H9 (cell line): ENCODE data around the gene TBL2. TPM values are rescaled to one million over a fixed set of nuclear protein-coding genes. Genes with fewer than 3 reads are reported as not detected.

ENCODE experiments used
- DNase-seq: peaks from one replicate; pipeline ENCODE4 v3.0.0-alpha.2; 2017
- H2AFZ ChIP-seq: one replicate; pipeline ENCODE4 v1.6.1; 2013; ENCODE audit warnings: mild to moderate bottlenecking, low read length, control low read depth, moderate library complexity
- H2AK5ac ChIP-seq: 2 replicates; pipeline ENCODE4 v1.6.1; 2013; ENCODE audit warnings: low read length, control low read depth, mixed read lengths; ENCODE audit not compliant: insufficient read length
- H2BK120ac ChIP-seq: one replicate; pipeline ENCODE4 v1.6.1; 2013; ENCODE audit warnings: low read depth, mild to moderate bottlenecking, low read length, control low read depth, inconsistent platforms; ENCODE audit not compliant: poor library complexity, severe bottlenecking
- H2BK12ac ChIP-seq: 2 replicates; pipeline ENCODE4 v1.6.1; 2013; ENCODE audit warnings: low read length, control low read depth, mixed read lengths, low read depth; ENCODE audit not compliant: insufficient read length
- H2BK15ac ChIP-seq: 2 replicates; pipeline ENCODE4 v1.6.1; 2013; ENCODE audit warnings: low read depth, low read length, control low read depth
- H2BK20ac ChIP-seq: one replicate; pipeline ENCODE4 v1.6.1; 2013; ENCODE audit warnings: low read depth, mild to moderate bottlenecking, low read length, control low read depth, inconsistent platforms; ENCODE audit not compliant: poor library complexity, severe bottlenecking
- H2BK5ac ChIP-seq: 2 replicates; pipeline ENCODE4 v1.6.1; 2013; ENCODE audit warnings: low read length, control low read depth, mixed read lengths; ENCODE audit not compliant: insufficient read length
- H3K14ac ChIP-seq: 2 replicates; pipeline ENCODE4 v1.6.1; 2013; ENCODE audit warnings: low read length, control low read depth; ENCODE audit not compliant: insufficient read depth
- H3K18ac ChIP-seq: 2 replicates; pipeline ENCODE4 v1.6.1; 2013; ENCODE audit warnings: low read depth, mild to moderate bottlenecking, mixed read lengths, low read length, control low read depth; ENCODE audit not compliant: insufficient read length
- H3K23ac ChIP-seq: 2 replicates; pipeline ENCODE4 v1.6.1; 2013; ENCODE audit warnings: low read length, control low read depth, mixed read lengths, low read depth; ENCODE audit not compliant: insufficient read length
- H3K23me2 ChIP-seq: 2 replicates; pipeline ENCODE4 v1.6.1; 2013; ENCODE audit warnings: low read depth, mild to moderate bottlenecking, mixed read lengths, low read length, control low read depth; ENCODE audit not compliant: insufficient read length, poor library complexity, severe bottlenecking
- H3K27ac ChIP-seq: 2 replicates; pipeline ENCODE4 v1.5.1; 2013; ENCODE audit warnings: low read length, control low read depth, mixed read lengths, low read depth; ENCODE audit not compliant: insufficient read length
- H3K27me3 ChIP-seq: 2 replicates; pipeline ENCODE4 v1.6.1; 2013; ENCODE audit warnings: low read length, control low read depth, inconsistent platforms; ENCODE audit not compliant: insufficient read depth
- H3K4ac ChIP-seq: 2 replicates; pipeline ENCODE4 v1.6.1; 2013; ENCODE audit warnings: low read depth, mild to moderate bottlenecking, control low read depth, inconsistent platforms, low read length, moderate library complexity
- H3K4me1 ChIP-seq: 2 replicates; pipeline ENCODE4 v1.6.1; 2013; ENCODE audit warnings: low read length, control low read depth, inconsistent platforms; ENCODE audit not compliant: insufficient read depth
- H3K4me2 ChIP-seq: 2 replicates; pipeline ENCODE4 v1.6.1; 2013; ENCODE audit warnings: low read length, control low read depth, mixed read lengths; ENCODE audit not compliant: insufficient read length, insufficient read depth
- H3K56ac ChIP-seq: 2 replicates; pipeline ENCODE4 v1.6.1; 2013; ENCODE audit warnings: low read depth, mild to moderate bottlenecking, mixed read lengths, low read length, control low read depth; ENCODE audit not compliant: insufficient read length
- H3K79me1 ChIP-seq: 2 replicates; pipeline ENCODE4 v1.6.1; 2013; ENCODE audit warnings: low read depth, mild to moderate bottlenecking, moderate library complexity, low read length, control low read depth, inconsistent platforms; ENCODE audit not compliant: insufficient read depth, poor library complexity, severe bottlenecking
- H3K79me2 ChIP-seq: 2 replicates; pipeline ENCODE4 v1.6.1; 2013; ENCODE audit warnings: low read length, control low read depth, inconsistent platforms; ENCODE audit not compliant: insufficient read depth
- H3K9ac ChIP-seq: 2 replicates; pipeline ENCODE4 v1.6.1; 2013; ENCODE audit warnings: low read length, control low read depth, mixed read lengths; ENCODE audit not compliant: insufficient read length; ENCODE audit errors: extremely low read depth
- H3K9me3 ChIP-seq: one replicate; pipeline ENCODE4 v1.6.1; 2013; ENCODE audit warnings: low read depth, low read length, inconsistent platforms; ENCODE audit not compliant: control insufficient read depth
- H3T11ph ChIP-seq: one replicate; pipeline ENCODE4 v1.6.1; 2013; ENCODE audit warnings: mild to moderate bottlenecking, low read length, control low read depth, inconsistent platforms
- H4K20me1 ChIP-seq: one replicate; pipeline ENCODE4 v1.6.1; 2013; ENCODE audit not compliant: control insufficient read depth, insufficient read length, insufficient read depth
- H4K5ac ChIP-seq: 2 replicates; pipeline ENCODE4 v1.6.1; 2013; ENCODE audit warnings: low read depth, mild to moderate bottlenecking, mixed read lengths, low read length, control low read depth; ENCODE audit not compliant: insufficient read length
- H4K8ac ChIP-seq: replicated peaks from 2 replicates; pipeline ENCODE4 v1.6.1; 2013; ENCODE audit warnings: low read length, control low read depth, mixed read lengths, low read depth; ENCODE audit not compliant: insufficient read length
- H4K91ac ChIP-seq: 2 replicates; pipeline ENCODE4 v1.6.1; 2013; ENCODE audit warnings: low read depth, mild to moderate bottlenecking, moderate library complexity, mixed read lengths, low read length, control low read depth; ENCODE audit not compliant: insufficient read length
- H3K27ac Mint-ChIP-seq, 3 experiments: 2 replicates in 2 of 3; 3 replicates in 1 of 3; pipeline ENCODE4 v1.8.0; 2020 to 2021; ENCODE audit warnings: mixed read lengths in 3 of 3, mild to moderate bottlenecking in 1 of 3, moderate library complexity in 1 of 3
- H3K27me3 Mint-ChIP-seq: 2 replicates; pipeline ENCODE4 v1.8.0; 2021; ENCODE audit warnings: low read depth, mild to moderate bottlenecking, moderate library complexity, mixed read lengths
- H3K36me3 Mint-ChIP-seq, 3 experiments: 2 replicates in 2 of 3; 3 replicates in 1 of 3; pipeline ENCODE4 v1.8.0; 2020 to 2021; ENCODE audit warnings: low read depth in 3 of 3, mixed read lengths in 3 of 3; ENCODE audit not compliant: insufficient read depth in 1 of 3
- H3K4me1 Mint-ChIP-seq, 2 experiments: 2 replicates each; pipeline ENCODE4 v1.8.0; 2020; ENCODE audit warnings: mixed read lengths in 2 of 2
- H3K4me3 Mint-ChIP-seq, 2 experiments: 2 replicates in 1 of 2; 3 replicates in 1 of 2; pipeline ENCODE4 v1.8.0; 2020 to 2021; ENCODE audit warnings: mild to moderate bottlenecking in 2 of 2, mixed read lengths in 2 of 2, moderate library complexity in 1 of 2
- H3K9me3 Mint-ChIP-seq, 2 experiments: 2 replicates in 1 of 2; 3 replicates in 1 of 2; pipeline ENCODE4 v1.8.0; 2020; ENCODE audit warnings: mild to moderate bottlenecking in 2 of 2, mixed read lengths in 2 of 2, moderate library complexity in 1 of 2
- CTCF ChIP-seq: fragments of 200-600 bp; sonication (generic); conservative IDR thresholded peaks from 3 replicates; pipeline ENCODE4 v1.8.0; 2021; ENCODE audit warnings: antibody characterized with exemption, mild to moderate bottlenecking
- WGBS: extraction: QIAGEN DNeasy Blood & Tissue Kit; methylation state at CpG from one replicate; pipeline ENCODE4 v1.1.7; 2013; ENCODE audit warnings: missing lambda C conversion rate, low lambda C conversion rate, mixed read lengths; ENCODE audit not compliant: insufficient read length; ENCODE audit errors: extremely low coverage; 5-methylcytosine and 5-hydroxymethylcytosine counted together
- total RNA-seq: library from RNA; stranded (reverse); gene quantifications from 2 replicates; pipeline ENCODE4 v1.2.1, GENCODE V29; 2021

TBL2 gene
- total RNA-seq, 1 experiment from 2014 or later = 26.7 TPM

- Histone ChIP-seq H2BK12ac (no peak overlapping the region), H3K4me1 (no peaks in the 10 kb centered on the region; the same call in 1 of the 2 replicates), H3K56ac (no peak overlapping the region), H3K18ac (no peak overlapping the region), H3K27me3 (no peaks in the 10 kb centered on the region), H3K9ac (no peak overlapping the region), H2BK5ac (no peak overlapping the region), H3K4ac (no peak overlapping the region), H3K23me2 (no peaks in the 10 kb centered on the region), H3T11ph (no peak overlapping the region), H2AK5ac (no peak overlapping the region), H4K8ac (no peak overlapping the region), H3K23ac (no peak overlapping the region), H3K79me2 (no peaks in the 10 kb centered on the region), H4K5ac (no peak overlapping the region), H2BK20ac (no peak overlapping the region), H3K9me3 (no peaks in the 10 kb centered on the region), H4K91ac (no peak overlapping the region), H2BK120ac (no peak overlapping the region), H3K27ac (no peak overlapping the region), H2AFZ (no peak overlapping the region), H3K14ac (no peak overlapping the region), H2BK15ac (no peak overlapping the region), H3K4me2 (no peak overlapping the region), H3K79me1 (no peaks in the 10 kb centered on the region), H4K20me1 (peaks cover 3% of the 10 kb centered on the region)
- Mint-ChIP-seq H3K27ac (no peak overlapping the region), H3K36me3 (no peaks in the 10 kb centered on the region), H3K4me1 (peaks cover 4 to 19% of the 10 kb centered on the region in 2 experiments; a peak in 3 of 4 replicates), H3K9me3 (no peaks in the 10 kb centered on the region), H3K4me3 (no peak overlapping the region), H3K27me3 (peaks cover 29% of the 10 kb centered on the region)
- WGBS = no CpG with 5 or more reads among the region's 23 CpGs
- no peak for DNase-seq
- TF ChIP-seq CTCF = no peak
Observed at GRCh38 chr7:73605601-73606220, 27.3 kb upstream of the TBL2 start.
